OCI-LY3 (cell line): ENCODE measurements around the gene CRACR2B.

Experiments used
- H2AFZ ChIP-seq: fragments of 200-600, 300-600 bp; shearing (Covaris generic); 2 replicates; pipeline ENCODE4 v1.6.0; 2014; ENCODE audit warnings: antibody characterized with exemption, low read depth, low read length
- H3K27ac ChIP-seq: fragments of 200-600, 300-600 bp; sonication (generic); 2 replicates; pipeline ENCODE4 v1.5.1; 2014; ENCODE audit warnings: mild to moderate bottlenecking, low read length, moderate library complexity, mixed read lengths
- H3K27me3 ChIP-seq: fragments of 200-600, 300-600 bp; sonication (generic); 2 replicates; pipeline ENCODE4 v1.6.1; 2014; ENCODE audit warnings: low read depth, low read length, mixed read lengths
- H3K36me3 ChIP-seq: fragments of 200-600, 300-600 bp; sonication (generic); replicated peaks from 2 replicates; pipeline ENCODE3; 2014; ENCODE audit warnings: low read depth, low read length, mixed read lengths
- H3K4me1 ChIP-seq: fragments of 300-600, 200-600 bp; sonication (generic); 2 replicates; pipeline ENCODE4 v1.6.1; 2014; ENCODE audit warnings: low read length, mixed read lengths
- H3K4me2 ChIP-seq: fragments of 200-600, 300-600 bp; sonication (generic); 2 replicates; pipeline ENCODE4 v1.6.1; 2014; ENCODE audit warnings: low read length, mixed read lengths
- H3K4me3 ChIP-seq: fragments of 300-600, 200-600 bp; sonication (generic); 2 replicates; pipeline ENCODE4 v1.5.1; 2014; ENCODE audit warnings: antibody characterized with exemption, mild to moderate bottlenecking, low read length, moderate library complexity
- H3K79me2 ChIP-seq: fragments of 300-600, 200-600 bp; shearing (Covaris generic); 2 replicates; pipeline ENCODE4 v1.6.1; 2014; ENCODE audit warnings: mild to moderate bottlenecking, low read length, mixed read lengths
- H3K9ac ChIP-seq: fragments of 300-600, 200-600 bp; shearing (Covaris generic); 2 replicates; pipeline ENCODE4 v1.6.0; 2014; ENCODE audit warnings: mild to moderate bottlenecking, low read length, moderate library complexity
- H3K9me3 ChIP-seq: fragments of 200-600, 300-600 bp; shearing (Covaris generic); 2 replicates; pipeline ENCODE4 v1.6.1; 2014; ENCODE audit warnings: low read length, mixed read lengths; ENCODE audit not compliant: insufficient read depth
- H4K20me1 ChIP-seq: fragments of 200-600, 300-600 bp; sonication (generic); 2 replicates; pipeline ENCODE4 v1.6.1; 2016; ENCODE audit warnings: low read length, mixed read lengths; ENCODE audit not compliant: insufficient read depth
- EZH2phosphoT487 ChIP-seq: fragments of 200-600 bp; shearing (Covaris generic); IDR thresholded peaks from 2 replicates; pipeline ENCODE4 v1.6.1; 2018; ENCODE audit warnings: antibody characterized with exemption, mixed run types, low read depth
- TF ChIP-seq, protein P1 (sequence below): fragments of 200-600, 300-600 bp; sonication (generic); IDR thresholded peaks from 2 replicates; pipeline ENCODE4 v1.5.1; 2014; ENCODE audit warnings: antibody characterized with exemption, low read length, low read depth

The CRACR2B gene

DNA sequence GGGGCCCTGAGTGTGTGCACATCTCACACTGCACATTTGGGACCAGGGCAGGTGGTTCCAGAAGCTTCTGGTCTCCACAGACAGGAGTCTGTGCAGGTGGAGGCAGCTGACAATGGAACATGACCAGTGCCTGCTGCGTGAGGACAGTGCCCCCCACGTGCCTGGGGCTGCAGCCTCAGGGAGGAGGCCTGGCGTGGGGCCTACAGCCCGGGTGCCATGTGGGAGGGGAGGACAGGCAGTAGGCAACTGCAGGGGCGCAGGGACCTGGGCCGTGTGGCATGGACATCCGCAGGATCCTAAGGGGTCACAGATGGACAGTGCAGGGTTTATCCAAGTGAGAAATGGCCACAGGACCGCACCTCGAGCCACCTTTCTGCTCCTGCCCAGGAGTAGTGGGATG is 43.8 kb downstream of the CRACR2B start:
- no peaks in the 10 kb centered on the region for H3K4me1 ChIP-seq

DNA sequence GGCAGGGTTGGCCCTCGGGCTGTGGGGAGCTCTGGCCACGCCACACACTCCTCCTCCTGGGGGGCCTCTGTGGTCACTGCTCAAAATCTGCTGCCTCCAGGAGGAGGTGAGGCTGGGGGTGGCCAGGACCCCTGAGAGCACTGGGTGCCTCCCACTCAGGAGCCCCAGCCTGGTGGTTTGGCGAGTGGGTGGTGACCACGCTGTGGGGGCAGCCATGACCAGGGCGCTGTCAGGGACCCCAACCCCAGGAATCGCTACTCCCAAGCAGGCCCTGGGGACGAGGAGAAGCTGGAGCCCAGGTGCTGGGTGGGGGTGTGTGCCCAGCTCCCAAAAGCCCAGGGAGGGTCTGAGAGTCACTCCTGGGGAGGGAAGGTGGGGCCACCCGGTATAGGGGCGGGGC is 45.1 kb downstream of the CRACR2B start:
- H3K27me3 ChIP-seq, result no peaks in the 10 kb centered on the region
- H3K4me1 ChIP-seq, result no peaks in the 10 kb centered on the region
- no peaks in the 10 kb centered on the region for H3K36me3 ChIP-seq
- H4K20me1 ChIP-seq, result peaks cover 3% of the 10 kb centered on the region; the same call in 1 of the 2 replicates
- H3K4me3 ChIP-seq, result no peak overlapping the region
- H3K79me2 ChIP-seq, result no peaks in the 10 kb centered on the region
- H3K9me3 ChIP-seq, result no peaks in the 10 kb centered on the region
- no peak overlapping the region for H3K4me2 ChIP-seq
- no peak for TF ChIP-seq EZH2phosphoT487
- TF ChIP-seq, protein P1, sequence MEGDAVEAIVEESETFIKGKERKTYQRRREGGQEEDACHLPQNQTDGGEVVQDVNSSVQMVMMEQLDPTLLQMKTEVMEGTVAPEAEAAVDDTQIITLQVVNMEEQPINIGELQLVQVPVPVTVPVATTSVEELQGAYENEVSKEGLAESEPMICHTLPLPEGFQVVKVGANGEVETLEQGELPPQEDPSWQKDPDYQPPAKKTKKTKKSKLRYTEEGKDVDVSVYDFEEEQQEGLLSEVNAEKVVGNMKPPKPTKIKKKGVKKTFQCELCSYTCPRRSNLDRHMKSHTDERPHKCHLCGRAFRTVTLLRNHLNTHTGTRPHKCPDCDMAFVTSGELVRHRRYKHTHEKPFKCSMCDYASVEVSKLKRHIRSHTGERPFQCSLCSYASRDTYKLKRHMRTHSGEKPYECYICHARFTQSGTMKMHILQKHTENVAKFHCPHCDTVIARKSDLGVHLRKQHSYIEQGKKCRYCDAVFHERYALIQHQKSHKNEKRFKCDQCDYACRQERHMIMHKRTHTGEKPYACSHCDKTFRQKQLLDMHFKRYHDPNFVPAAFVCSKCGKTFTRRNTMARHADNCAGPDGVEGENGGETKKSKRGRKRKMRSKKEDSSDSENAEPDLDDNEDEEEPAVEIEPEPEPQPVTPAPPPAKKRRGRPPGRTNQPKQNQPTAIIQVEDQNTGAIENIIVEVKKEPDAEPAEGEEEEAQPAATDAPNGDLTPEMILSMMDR, result no peak
- no peak overlapping the region for H3K27ac ChIP-seq
- no peak overlapping the region for H3K9ac ChIP-seq
- H2AFZ ChIP-seq, result no peak overlapping the region

More for the DNA sequence above, 43.8 kb downstream of the CRACR2B start:
- no peak overlapping the region for H3K27ac ChIP-seq
- no peak overlapping the region for H3K4me2 ChIP-seq
- no peak overlapping the region for H2AFZ ChIP-seq
- peaks cover 3% of the 10 kb centered on the region; the same call in 1 of the 2 replicates for H4K20me1 ChIP-seq
- no peak overlapping the region for H3K9ac ChIP-seq
- H3K36me3 ChIP-seq, result no peaks in the 10 kb centered on the region
- H3K27me3 ChIP-seq, result no peaks in the 10 kb centered on the region
- H3K9me3 ChIP-seq, result no peaks in the 10 kb centered on the region
- H3K79me2 ChIP-seq, result no peaks in the 10 kb centered on the region
- TF ChIP-seq EZH2phosphoT487, result no peak
- TF ChIP-seq, protein P1, result no peak
- no peak overlapping the region for H3K4me3 ChIP-seq

DNA sequence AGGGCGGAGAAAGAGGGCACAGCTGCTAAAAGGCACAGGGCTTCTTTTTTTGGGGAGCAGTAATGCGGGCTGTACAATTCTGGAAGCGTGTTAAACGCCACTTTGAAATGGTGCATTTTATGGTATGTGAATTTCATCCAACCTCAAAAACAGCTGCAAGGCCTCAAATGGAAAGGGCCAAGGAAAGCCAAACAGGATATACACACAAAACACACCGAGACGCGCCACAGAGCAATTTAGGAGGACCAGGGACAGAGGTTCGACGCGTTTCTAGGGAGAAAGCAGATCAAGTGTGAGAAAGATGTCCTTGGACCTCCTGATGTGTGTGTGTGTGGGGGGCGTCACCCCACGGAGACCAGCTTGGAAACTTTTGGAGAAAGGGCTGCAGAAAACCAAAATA is 46.0 kb downstream of the CRACR2B start:
- Histone ChIP-seq H3K27ac (no peak overlapping the region), H4K20me1 (peaks cover 3% of the 10 kb centered on the region; the same call in 1 of the 2 replicates), H3K4me3 (no peak overlapping the region), H3K4me1 (no peaks in the 10 kb centered on the region), H3K79me2 (no peaks in the 10 kb centered on the region), H3K9me3 (no peaks in the 10 kb centered on the region), H3K27me3 (no peaks in the 10 kb centered on the region), H3K4me2 (no peak overlapping the region), H2AFZ (no peak overlapping the region), H3K36me3 (no peaks in the 10 kb centered on the region), H3K9ac (no peak overlapping the region)
- TF ChIP-seq EZH2phosphoT487, result no peak
- TF ChIP-seq, protein P1, result no peak

- Histone ChIP-seq H3K4me2 (no peak overlapping the region), H4K20me1 (peaks cover 3% of the 10 kb centered on the region; the same call in 1 of the 2 replicates), H3K27ac (no peak overlapping the region), H3K4me1 (no peaks in the 10 kb centered on the region), H3K79me2 (no peaks in the 10 kb centered on the region), H2AFZ (no peak overlapping the region), H3K9me3 (no peaks in the 10 kb centered on the region), H3K36me3 (peaks cover 2% of the 10 kb centered on the region), H3K9ac (no peak overlapping the region), H3K4me3 (no peak overlapping the region), H3K27me3 (no peaks in the 10 kb centered on the region)
- TF ChIP-seq EZH2phosphoT487, result no peak
- TF ChIP-seq, protein P1, result no peak
Observed at GRCh38 chr11:875203-875602, 47.5 kb downstream of the CRACR2B start.
